Activated CD8-positive, alpha-beta T cell treated with anti-CD3 and anti-CD28 coated beads for 36 hours (primary cell): ENCODE results near the gene PKNOX2. TPM values are rescaled to one million over a fixed set of nuclear protein-coding genes. Genes with fewer than 3 reads are reported as not detected.

ENCODE experiments used
- ATAC-seq: fragments of 200-7000 bp; cut with Tn5 transposase; one replicate; pipeline ENCODE4 v1.10.0; 2021; ENCODE audit warnings: mild to moderate bottlenecking, moderate library complexity
- CTCF ChIA-PET: fragments of 350-600 bp; sonication (Branson Sonifier 250); formaldehyde crosslinking; loops from one replicate; lab custom pipeline; 2021; ENCODE audit warnings: antibody characterized with exemption; lab: Charles Lee
- POLR2A ChIA-PET: fragments of 350-600 bp; sonication (Branson Sonifier 250); formaldehyde crosslinking; loops from one replicate; lab custom pipeline; 2021; ENCODE audit warnings: antibody characterized with exemption; lab: Charles Lee
- DNase-seq: peaks from one replicate; pipeline ENCODE4 v3.0.0-alpha.2; 2020
- H3K27ac Mint-ChIP-seq: one replicate; pipeline ENCODE4 v1.8.0; 2021; ENCODE audit warnings: mild to moderate bottlenecking, mixed read lengths
- H3K27me3 Mint-ChIP-seq: one replicate; pipeline ENCODE4 v1.8.0; 2021; ENCODE audit warnings: mixed read lengths
- H3K36me3 Mint-ChIP-seq: one replicate; pipeline ENCODE4 v1.8.0; 2021; ENCODE audit warnings: low read depth, mixed read lengths
- H3K4me1 Mint-ChIP-seq: one replicate; pipeline ENCODE4 v1.8.0; 2021; ENCODE audit warnings: low read depth, mixed read lengths
- H3K4me3 Mint-ChIP-seq: one replicate; pipeline ENCODE4 v1.8.0; 2021; ENCODE audit warnings: mild to moderate bottlenecking, moderate library complexity, mixed read lengths
- H3K9me3 Mint-ChIP-seq: one replicate; pipeline ENCODE4 v1.8.0; 2021; ENCODE audit warnings: mixed read lengths
- intact Hi-C: fragments of 100-400 bp; cut with micrococcal nuclease; formaldehyde crosslinking; loops from one replicate; pipeline ENCODE4 v1.10.0; 2022
- total RNA-seq, 2 experiments: library from RNA; stranded (reverse); gene quantifications; one replicate each; pipeline ENCODE4 v1.2.3, GENCODE V29; 2021
- TF ChIP-seq, protein P1 (sequence below): fragments of 200-600 bp; IDR thresholded peaks from one replicate; pipeline ENCODE4 v1.8.0; 2022; ENCODE audit warnings: antibody characterized with exemption, mild to moderate bottlenecking

Gene PKNOX2
- total RNA-seq, 2 experiments from 2014 or later, result not detected

DNA sequence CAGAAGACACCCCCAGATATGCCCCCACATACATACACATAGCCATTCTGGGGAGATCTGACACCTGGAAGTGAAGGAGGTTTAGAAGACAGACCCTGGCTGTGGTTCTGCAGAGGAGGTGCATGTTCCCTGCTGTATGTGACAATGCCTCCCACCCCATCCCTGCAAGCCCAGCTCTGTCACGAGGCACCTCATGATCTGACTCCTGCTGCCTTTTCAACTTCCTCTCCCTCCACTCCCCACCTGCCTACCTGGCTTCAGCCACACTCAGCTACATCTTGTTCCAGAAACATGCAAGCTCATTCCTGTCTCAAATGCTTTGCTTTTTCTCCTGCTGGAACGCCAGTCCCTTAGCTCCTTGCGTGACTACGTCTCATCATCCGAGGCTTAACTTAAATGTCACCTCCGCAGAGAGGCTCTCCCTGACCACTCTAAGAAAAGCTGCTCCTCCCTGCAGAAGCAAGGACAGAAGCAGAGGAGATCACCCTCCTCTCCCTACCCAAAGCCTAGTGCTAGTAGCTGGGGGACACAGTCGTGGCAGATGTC is 217.0 kb downstream of the PKNOX2 start:
- H3K4me1 Mint-ChIP-seq, result no peaks in the 10 kb centered on the region
- DNase-seq (no peak), ATAC-seq (no peak)
- intact Hi-C loops, result no loop called here
- ChIA-PET CTCF (interaction anchor here (1.1 kb wide), 1 partner anchor 24 kb away, joined by 5 read pairs; no protein-coding TSS in a partner anchor), POLR2A (no interaction called here)
- no peaks in the 10 kb centered on the region for H3K36me3 Mint-ChIP-seq
- TF ChIP-seq, protein P1, sequence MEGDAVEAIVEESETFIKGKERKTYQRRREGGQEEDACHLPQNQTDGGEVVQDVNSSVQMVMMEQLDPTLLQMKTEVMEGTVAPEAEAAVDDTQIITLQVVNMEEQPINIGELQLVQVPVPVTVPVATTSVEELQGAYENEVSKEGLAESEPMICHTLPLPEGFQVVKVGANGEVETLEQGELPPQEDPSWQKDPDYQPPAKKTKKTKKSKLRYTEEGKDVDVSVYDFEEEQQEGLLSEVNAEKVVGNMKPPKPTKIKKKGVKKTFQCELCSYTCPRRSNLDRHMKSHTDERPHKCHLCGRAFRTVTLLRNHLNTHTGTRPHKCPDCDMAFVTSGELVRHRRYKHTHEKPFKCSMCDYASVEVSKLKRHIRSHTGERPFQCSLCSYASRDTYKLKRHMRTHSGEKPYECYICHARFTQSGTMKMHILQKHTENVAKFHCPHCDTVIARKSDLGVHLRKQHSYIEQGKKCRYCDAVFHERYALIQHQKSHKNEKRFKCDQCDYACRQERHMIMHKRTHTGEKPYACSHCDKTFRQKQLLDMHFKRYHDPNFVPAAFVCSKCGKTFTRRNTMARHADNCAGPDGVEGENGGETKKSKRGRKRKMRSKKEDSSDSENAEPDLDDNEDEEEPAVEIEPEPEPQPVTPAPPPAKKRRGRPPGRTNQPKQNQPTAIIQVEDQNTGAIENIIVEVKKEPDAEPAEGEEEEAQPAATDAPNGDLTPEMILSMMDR, result no peak
- peaks cover 14% of the 10 kb centered on the region for H3K27me3 Mint-ChIP-seq
- no peak overlapping the region for H3K4me3 Mint-ChIP-seq
- H3K27ac Mint-ChIP-seq, result no peak overlapping the region
- no peaks in the 10 kb centered on the region for H3K9me3 Mint-ChIP-seq

DNA sequence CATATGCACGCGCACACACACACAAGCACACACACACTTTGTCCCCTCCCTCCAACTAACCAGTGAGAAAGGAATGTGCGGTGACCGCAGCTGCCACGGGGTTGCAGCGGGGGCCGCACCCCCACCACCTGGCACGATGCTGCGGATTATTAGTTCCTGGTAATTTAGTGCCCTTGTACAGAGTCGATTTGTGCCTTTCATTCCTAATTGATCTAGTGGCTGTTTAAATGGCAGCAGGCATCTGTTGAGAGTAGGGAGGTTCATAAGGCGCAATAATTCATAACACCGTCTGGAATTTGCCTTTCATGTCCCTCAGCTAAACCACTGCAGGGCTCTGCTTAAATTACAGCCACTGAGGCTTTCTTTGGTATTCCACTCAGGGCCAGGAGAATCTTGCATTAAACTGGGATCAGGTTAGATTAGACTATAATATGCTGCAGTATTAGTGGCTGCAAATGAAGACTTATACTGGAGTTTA is 217.8 kb downstream of the PKNOX2 start:
- H3K9me3 Mint-ChIP-seq, result no peaks in the 10 kb centered on the region
- no peaks in the 10 kb centered on the region for H3K36me3 Mint-ChIP-seq
- TF ChIP-seq, protein P1, result no peak
- no peaks in the 10 kb centered on the region for H3K4me1 Mint-ChIP-seq
- CTCF ChIA-PET, result interaction anchor here (1.1 kb wide), 1 partner anchor 23 kb away, joined by 5 read pairs; no protein-coding TSS in a partner anchor
- DNase-seq (no peak), ATAC-seq (no peak)
- no peak overlapping the region for H3K27ac Mint-ChIP-seq
- H3K4me3 Mint-ChIP-seq, result no peak overlapping the region
- peaks cover 11% of the 10 kb centered on the region for H3K27me3 Mint-ChIP-seq
- intact Hi-C loops, result no loop called here
- POLR2A ChIA-PET, result no interaction called here

DNA sequence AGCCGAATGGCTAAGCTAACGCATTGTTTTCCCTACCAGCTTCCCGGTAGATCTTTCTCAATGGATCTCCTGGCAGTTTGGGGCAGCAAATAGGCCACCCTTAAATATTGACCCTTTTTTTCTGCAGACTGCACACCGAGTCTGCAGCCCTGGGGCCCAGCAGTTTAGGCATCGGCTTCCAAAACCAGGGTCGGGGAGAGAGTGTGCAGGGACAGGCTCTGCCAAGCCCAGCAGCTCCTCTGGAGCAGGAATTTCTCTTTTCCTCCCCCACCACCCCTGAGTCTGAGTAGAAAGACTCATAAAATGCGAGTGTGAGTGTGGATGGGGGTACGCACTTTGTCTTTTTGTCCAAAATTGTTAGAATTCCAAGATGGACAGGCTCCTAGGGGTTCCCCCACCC is 218.3 kb downstream of the PKNOX2 start:
- ChIA-PET POLR2A (no interaction called here), CTCF (interaction anchor here (1.1 kb wide), 1 partner anchor 22 kb away, joined by 5 read pairs; no protein-coding TSS in a partner anchor)
- ATAC-seq, result no peak
- TF ChIP-seq, protein P1, result no peak
- Mint-ChIP-seq H3K4me3 (no peak overlapping the region), H3K27ac (no peak overlapping the region), H3K36me3 (no peaks in the 10 kb centered on the region), H3K27me3 (peaks cover 10% of the 10 kb centered on the region), H3K9me3 (no peaks in the 10 kb centered on the region), H3K4me1 (no peaks in the 10 kb centered on the region)
- DNase-seq, result no peak
- intact Hi-C loops, result no loop called here

DNA sequence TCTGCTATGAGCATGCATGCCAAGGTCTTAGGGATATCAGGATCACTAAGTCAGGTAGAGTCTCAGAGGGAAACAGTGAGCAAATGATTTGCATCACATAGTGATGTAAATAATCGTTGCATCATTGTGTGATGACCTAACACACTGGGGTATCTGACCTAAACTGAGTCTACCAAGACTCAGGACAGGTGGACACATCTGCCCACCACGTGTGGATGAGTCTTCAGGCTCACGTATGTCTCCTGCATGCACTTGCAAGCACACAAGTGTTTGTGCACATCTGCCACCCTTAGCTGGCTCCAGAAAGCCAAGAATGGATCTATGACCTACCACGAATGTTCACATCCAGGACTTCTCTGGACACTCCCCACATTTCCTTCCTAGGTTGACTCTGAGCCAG is 220.3 kb downstream of the PKNOX2 start:
- H3K9me3 Mint-ChIP-seq, result no peaks in the 10 kb centered on the region
- no peak overlapping the region for H3K27ac Mint-ChIP-seq
- intact Hi-C loops, result no loop called here
- no peaks in the 10 kb centered on the region for H3K4me1 Mint-ChIP-seq
- CTCF ChIA-PET, result no interaction called here
- H3K4me3 Mint-ChIP-seq, result no peak overlapping the region
- H3K27me3 Mint-ChIP-seq, result peaks cover 11% of the 10 kb centered on the region
- TF ChIP-seq, protein P1, result no peak
- no peaks in the 10 kb centered on the region for H3K36me3 Mint-ChIP-seq
- no peak for ATAC-seq
- POLR2A ChIA-PET, result no interaction called here
- no peak for DNase-seq

DNA sequence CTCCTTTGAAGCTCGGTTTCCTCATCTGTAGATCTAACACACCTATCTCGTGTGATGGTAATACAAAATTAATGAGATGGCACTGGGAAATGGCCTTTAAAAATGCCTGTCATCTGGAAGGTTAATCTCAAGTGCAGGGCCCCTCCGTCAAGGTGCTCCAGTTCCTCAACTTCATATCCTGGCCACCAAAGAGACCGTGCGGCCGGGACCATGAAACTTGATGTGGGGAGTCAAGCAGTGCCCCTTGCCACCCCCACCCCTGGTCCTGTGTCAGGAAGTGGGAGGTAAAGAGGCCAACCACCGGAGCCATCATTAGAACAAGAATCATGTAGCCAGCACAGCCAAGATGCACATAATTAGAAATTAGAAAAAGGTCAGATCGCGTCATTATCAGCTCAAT is 223.3 kb downstream of the PKNOX2 start:
- Mint-ChIP-seq H3K9me3 (no peaks in the 10 kb centered on the region), H3K4me1 (no peaks in the 10 kb centered on the region), H3K36me3 (no peaks in the 10 kb centered on the region), H3K4me3 (no peak overlapping the region), H3K27ac (no peak overlapping the region), H3K27me3 (peaks cover 6% of the 10 kb centered on the region)
- ATAC-seq (no peak), DNase-seq (no peak)
- ChIA-PET POLR2A (no interaction called here), CTCF (interaction anchor here (1.2 to 1.9 kb wide), 3 partner anchors 17 to 42 kb away, joined by 3 to 6 read pairs (median 5); no protein-coding TSS in a partner anchor)
- intact Hi-C loops, result no loop called here
- TF ChIP-seq, protein P1, result no peak
